HG03280 (cell line): Measurements from ENCODE around the gene KCNG1.
"Not testable (repeated sequence)": the region's sequence is repeated elsewhere in the genome, so short reads cannot be mapped to it uniquely, and the experiment has no call there.

Experiments
- ATAC-seq: cut with Tn5 transposase; IDR thresholded peaks from one replicate; pipeline ENCODE4 v1.9.1; 2021; ENCODE audit warnings: mild to moderate bottlenecking, moderate library complexity; ENCODE audit not compliant: unreplicated experiment

The KCNG1 gene

DNA sequence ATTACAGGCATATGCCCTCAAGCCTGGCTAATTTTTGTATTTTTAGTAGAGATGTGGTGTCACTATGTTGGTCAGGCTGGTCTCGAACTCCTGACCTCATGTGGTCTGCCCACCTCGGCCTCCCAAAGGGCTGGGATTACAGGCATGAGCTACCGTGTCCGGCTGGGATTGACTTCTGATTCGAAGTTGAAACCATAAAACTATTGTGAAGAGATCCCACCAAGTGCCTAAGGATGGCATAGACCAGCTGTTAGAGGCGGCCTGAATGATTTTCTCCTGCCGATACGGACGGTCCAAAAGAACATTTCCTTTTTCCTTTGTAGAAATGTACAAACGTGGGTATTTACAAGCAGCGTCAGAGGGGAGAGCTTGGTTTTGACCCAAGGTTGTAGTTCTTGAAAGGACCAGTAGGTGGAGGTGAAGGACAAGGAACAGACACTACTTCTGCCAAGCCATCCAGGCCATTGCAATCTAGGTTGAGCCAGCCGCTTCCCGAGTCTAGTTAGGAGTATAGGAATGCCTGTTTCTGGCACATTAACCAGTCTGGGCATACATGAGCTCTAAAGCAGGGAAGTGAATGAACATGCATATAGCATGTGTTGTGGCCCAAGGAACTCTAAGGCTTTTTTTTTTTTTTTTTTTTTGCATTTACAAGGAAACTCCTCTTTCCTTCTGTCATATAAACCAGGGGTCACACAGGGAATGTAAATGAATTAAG lies 35.3 kb downstream of the KCNG1 start:
- peak; percentile 68 for ATAC-seq

- ATAC-seq: no peak
Observed at GRCh38 chr20:50983321-50983720, 39.6 kb downstream of the KCNG1 start.

DNA sequence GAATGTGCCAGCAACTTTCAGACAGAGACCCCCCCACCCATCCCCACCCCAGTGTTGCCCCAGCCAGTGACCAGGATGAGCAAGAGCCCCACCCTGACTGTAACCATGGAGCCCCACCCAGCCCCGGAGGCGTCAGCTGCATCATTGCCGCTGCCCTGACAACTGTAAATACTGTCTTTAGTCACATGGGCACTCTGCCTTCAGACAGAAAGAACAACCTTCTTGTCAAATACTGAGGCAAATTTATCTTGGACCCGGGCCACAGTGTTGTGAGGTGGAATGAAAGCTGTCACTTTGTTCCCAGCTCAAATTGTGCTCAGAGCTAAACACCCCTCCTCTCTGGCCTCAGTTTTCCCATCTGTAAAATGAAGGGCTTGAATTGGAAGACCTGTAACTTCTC lies 40.5 kb downstream of the KCNG1 start:
- ATAC-seq: no peak

- ATAC-seq: no peak
Observed at GRCh38 chr20:50981714-50982048, 41.2 kb downstream of the KCNG1 start.

GRCh38 chr20:50980851-50981713 lies 41.8 kb downstream of the KCNG1 start:
- no peak for ATAC-seq

GRCh38 chr20:50980071-50980681 lies 42.7 kb downstream of the KCNG1 start:
- ATAC-seq: no peak

- not testable (repeated sequence) for ATAC-seq
Observed at GRCh38 chr20:50978533-50978932, 44.4 kb downstream of the KCNG1 start.

GRCh38 chr20:50977066-50978021 lies 45.6 kb downstream of the KCNG1 start:
- ATAC-seq: no peak

DNA sequence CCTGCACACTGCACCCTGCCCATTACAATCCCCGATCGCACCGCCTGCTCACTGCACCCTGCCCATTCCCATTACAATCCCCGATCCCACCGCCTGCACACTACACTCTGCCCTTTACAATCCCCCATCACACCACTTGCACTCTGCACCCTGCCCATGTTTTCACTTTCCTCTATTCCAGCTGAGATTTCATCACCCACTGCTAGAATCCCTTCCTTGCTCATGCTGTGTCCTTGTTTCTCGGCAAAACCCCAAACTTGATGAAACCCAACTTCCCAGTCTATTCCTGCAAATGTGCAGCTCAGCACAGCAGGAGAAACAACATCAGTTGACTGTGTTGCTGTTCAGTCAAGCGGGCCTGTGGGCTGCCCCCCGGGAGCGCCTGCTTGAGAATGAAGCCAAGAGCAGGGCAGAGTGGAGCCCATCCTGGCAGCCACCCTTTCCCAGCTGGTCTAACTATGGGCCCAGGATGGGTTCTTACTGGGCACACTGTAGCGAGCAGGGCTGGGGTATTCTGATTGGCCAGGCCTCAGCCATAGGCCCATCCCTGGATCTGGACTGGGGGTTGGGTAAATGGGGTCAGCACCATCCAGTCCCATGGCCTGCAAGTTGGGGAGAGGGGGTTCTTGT lies 47.1 kb downstream of the KCNG1 start:
- no peak for ATAC-seq

- ATAC-seq: no peak
Observed at GRCh38 chr20:50969912-50970311, 53.0 kb downstream of the KCNG1 start.

GRCh38 chr20:50969435-50969834 lies 53.5 kb downstream of the KCNG1 start:
- no peak for ATAC-seq

- ATAC-seq: no peak
Observed at GRCh38 chr20:50968289-50968688, 54.6 kb downstream of the KCNG1 start.

GRCh38 chr20:50967586-50967985 lies 55.3 kb downstream of the KCNG1 start:
- ATAC-seq: no peak

DNA sequence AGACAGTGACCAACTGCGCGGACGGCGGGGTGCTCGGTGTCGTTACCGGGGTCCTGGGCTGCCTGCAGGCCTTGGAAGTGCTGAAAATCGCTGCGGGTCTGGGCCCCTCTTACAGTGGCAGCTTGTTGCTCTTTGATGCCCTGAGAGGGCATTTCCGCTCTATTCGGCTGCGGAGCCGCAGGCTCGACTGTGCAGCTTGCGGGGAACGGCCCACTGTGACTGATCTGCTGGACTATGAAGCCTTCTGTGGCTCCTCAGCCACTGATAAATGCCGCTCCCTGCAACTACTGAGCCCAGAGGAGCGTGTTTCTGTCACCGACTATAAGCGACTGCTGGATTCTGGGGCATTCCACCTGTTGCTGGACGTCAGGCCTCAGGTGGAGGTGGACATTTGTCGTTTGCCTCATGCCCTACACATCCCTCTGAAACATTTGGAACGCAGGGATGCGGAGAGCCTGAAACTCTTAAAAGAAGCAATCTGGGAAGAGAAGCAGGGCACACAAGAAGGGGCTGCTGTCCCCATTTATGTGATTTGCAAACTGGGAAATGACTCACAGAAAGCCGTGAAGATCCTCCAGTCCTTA lies 63.3 kb downstream of the KCNG1 start:
- no peak for ATAC-seq

DNA sequence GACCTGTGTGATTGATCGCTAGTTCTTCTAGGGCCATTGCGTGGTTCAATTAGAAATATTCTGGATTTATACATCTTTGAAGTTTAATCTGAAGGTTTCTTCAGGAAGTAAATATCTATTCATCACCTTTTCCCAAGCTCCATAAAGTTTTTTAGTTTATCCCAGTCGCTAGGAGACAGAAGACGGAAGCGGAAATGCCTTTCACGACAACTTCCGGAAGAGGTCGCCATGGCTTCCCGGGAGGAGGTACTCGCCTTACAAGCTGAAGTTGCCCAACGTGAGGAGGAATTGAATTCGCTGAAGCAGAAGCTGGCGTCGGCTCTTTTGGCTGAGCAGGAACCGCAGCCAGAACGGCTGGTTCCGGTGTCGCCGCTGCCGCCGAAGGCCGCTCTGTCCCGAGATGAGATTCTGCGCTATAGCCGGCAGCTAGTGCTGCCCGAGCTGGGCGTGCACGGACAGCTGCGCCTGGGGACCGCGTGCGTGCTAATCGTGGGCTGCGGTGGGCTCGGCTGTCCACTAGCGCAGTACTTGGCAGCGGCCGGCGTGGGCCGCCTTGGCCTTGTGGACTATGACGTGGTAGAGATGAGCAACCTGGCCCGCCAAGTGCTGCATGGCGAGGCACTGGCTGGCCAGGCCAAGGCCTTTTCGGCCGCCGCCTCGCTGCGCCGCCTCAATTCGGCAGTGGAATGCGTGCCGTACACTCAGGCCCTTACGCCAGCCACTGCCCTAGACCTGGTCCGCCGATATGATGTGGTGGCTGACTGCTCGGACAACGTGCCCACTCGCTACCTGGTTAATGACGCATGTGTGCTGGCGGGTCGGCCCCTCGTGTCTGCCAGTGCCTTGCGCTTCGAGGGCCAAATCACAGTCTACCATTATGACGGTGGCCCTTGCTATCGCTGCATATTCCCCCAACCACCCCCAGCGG lies 64.0 kb downstream of the KCNG1 start, which contains the start of gene MOCS3:
MOCS3 (plus strand) TSS at position 204 of the 928 bp plus-strand sequence; CDS start at position 229, 25 bp downstream.
- peak; percentile 71 for ATAC-seq

GRCh38 chr20:50957798-50958614 lies 64.9 kb downstream of the KCNG1 start, which contains the start of gene DPM1:
TSS of gene DPM1 (minus strand) at chr20:50958532. CDS start at chr20:50958523, 9 bp downstream.
- peak; percentile 79 for ATAC-seq

DNA sequence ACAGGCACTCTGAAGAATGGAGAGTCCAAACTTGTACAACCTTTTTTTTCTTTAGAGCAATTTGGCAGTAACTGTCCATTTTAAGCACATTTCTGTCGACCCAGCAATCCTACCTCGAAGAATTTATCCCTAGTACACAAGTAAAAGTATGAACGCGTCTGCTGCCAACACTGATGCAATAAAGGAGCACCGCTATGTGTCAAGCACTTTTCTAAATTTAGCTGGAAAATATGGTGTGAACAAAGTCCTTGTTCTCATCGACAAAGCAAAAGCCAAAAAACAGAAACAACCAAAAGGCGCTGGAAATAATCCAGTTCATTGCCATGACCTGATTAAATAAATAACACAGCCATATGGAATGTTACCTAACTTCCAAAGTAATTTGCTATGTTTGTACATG lies 65.6 kb downstream of the KCNG1 start:
- ATAC-seq: no peak

- ATAC-seq: no peak
Observed at GRCh38 chr20:50953821-50954220, 69.1 kb downstream of the KCNG1 start.
